Thoracic aorta (tissue), 2 donors: Measurements from ENCODE around the gene MCC. TPM values are rescaled to one million over a fixed set of nuclear protein-coding genes. Genes with fewer than 3 reads are reported as not detected.

Experiments
- ATAC-seq: fragments of 150-250 bp; one replicate; pipeline ENCODE4 v1.8.0; 2017; ENCODE audit warnings: low read depth; ENCODE audit not compliant: insufficient number of reproducible peaks, low FRiP score
- DNase-seq: peaks from one replicate; pipeline ENCODE4 v3.0.0-alpha.2; 2020; ENCODE audit warnings: low spot score
- H3K27ac ChIP-seq, 2 donors: fragments of 200-600 bp; sonication (generic); 1 replicate in 1 of 2; 2 replicates in 1 of 2; pipeline ENCODE4 v1.5.1; 2016; ENCODE audit warnings: mild to moderate bottlenecking in 2 of 2, moderate library complexity in 2 of 2
- H3K27me3 ChIP-seq: fragments of 200-600 bp; sonication (generic); replicated peaks from 2 replicates; pipeline ENCODE4 v1.6.0; 2016; ENCODE audit warnings: mild to moderate bottlenecking; ENCODE audit not compliant: insufficient read depth
- H3K36me3 ChIP-seq: fragments of 200-600 bp; sonication (generic); one replicate; pipeline ENCODE4 v1.5.1; 2016
- H3K4me1 ChIP-seq, 2 donors: fragments of 200-600 bp; sonication (generic); 1 replicate in 1 of 2; 2 replicates in 1 of 2; pipeline versions ENCODE4 v1.5.1 to v1.6.0; 2016; ENCODE audit warnings: low read depth in 2 of 2, mild to moderate bottlenecking in 1 of 2; ENCODE audit not compliant: control insufficient read depth in 1 of 2
- H3K4me3 ChIP-seq: fragments of 200-600 bp; sonication (generic); 2 replicates; pipeline ENCODE4 v1.5.1; 2016; ENCODE audit warnings: mild to moderate bottlenecking
- H3K9me3 ChIP-seq: fragments of 200-600 bp; sonication (generic); 2 replicates; pipeline ENCODE4 v1.5.1; 2016
- CTCF ChIP-seq: fragments of 200-600 bp; sonication (generic); IDR thresholded peaks from one replicate; pipeline ENCODE4 v1.5.1; 2019; ENCODE audit warnings: antibody characterized with exemption
- total RNA-seq, 2 donors: library from RNA; depleted of rRNA; stranded (reverse); fragments of >200 nt; gene quantifications; one replicate each; pipeline versions ENCODE4 v1.1.0 to v1.2.3, GENCODE V29; 2016

MCC gene
- total RNA-seq, 2 donors from 2014 or later, result 14.6 to 27.2 TPM

- no peaks in the 10 kb centered on the region for H3K27me3 ChIP-seq
- H3K4me1 ChIP-seq, result peaks cover 0 to under 1% of the 10 kb centered on the region in 2 donors
- no peak for TF ChIP-seq CTCF
- H3K36me3 ChIP-seq, result no peaks in the 10 kb centered on the region
- no peaks in the 10 kb centered on the region for H3K9me3 ChIP-seq
- no peak overlapping the region for H3K27ac ChIP-seq
- ATAC-seq (no peak), DNase-seq (no peak)
- H3K4me3 ChIP-seq, result no peak overlapping the region
Observed at GRCh38 chr5:113038136-113038535, 450.1 kb downstream of the MCC start.

GRCh38 chr5:113036826-113037225 lies 451.4 kb downstream of the MCC start:
- Histone ChIP-seq H3K27me3 (no peaks in the 10 kb centered on the region), H3K4me3 (no peak overlapping the region), H3K4me1 (peaks cover 3 to 4% of the 10 kb centered on the region in 2 donors), H3K36me3 (no peaks in the 10 kb centered on the region), H3K9me3 (no peaks in the 10 kb centered on the region), H3K27ac (no peak overlapping the region)
- no peak for DNase-seq
- ATAC-seq, result no peak
- no peak for TF ChIP-seq CTCF

GRCh38 chr5:113036321-113036720 lies 451.9 kb downstream of the MCC start:
- no peak for ATAC-seq
- TF ChIP-seq CTCF, result no peak
- Histone ChIP-seq H3K27ac (no peak overlapping the region), H3K4me3 (no peak overlapping the region), H3K27me3 (no peaks in the 10 kb centered on the region), H3K9me3 (no peaks in the 10 kb centered on the region), H3K36me3 (no peaks in the 10 kb centered on the region), H3K4me1 (peaks cover 3 to 4% of the 10 kb centered on the region in 2 donors)
- no peak for DNase-seq

- no peak for TF ChIP-seq CTCF
- Histone ChIP-seq H3K27ac (no peak overlapping the region), H3K27me3 (no peaks in the 10 kb centered on the region), H3K36me3 (no peaks in the 10 kb centered on the region), H3K9me3 (no peaks in the 10 kb centered on the region), H3K4me1 (peaks cover 3 to 4% of the 10 kb centered on the region in 2 donors), H3K4me3 (no peak overlapping the region)
- DNase-seq (no peak), ATAC-seq (no peak)
Observed at GRCh38 chr5:113035096-113035495, 453.2 kb downstream of the MCC start.

- DNase-seq (no peak), ATAC-seq (no peak)
- Histone ChIP-seq H3K4me1 (peaks cover 3 to 4% of the 10 kb centered on the region in 2 donors), H3K4me3 (no peak overlapping the region), H3K9me3 (no peaks in the 10 kb centered on the region), H3K27me3 (no peaks in the 10 kb centered on the region), H3K27ac (no peak overlapping the region), H3K36me3 (no peaks in the 10 kb centered on the region)
- TF ChIP-seq CTCF, result no peak
Observed at GRCh38 chr5:113034182-113034773, 454.0 kb downstream of the MCC start.
